GM10266 (cell line): Measurements from ENCODE around the gene CLK3.

Experiments
- DNase-seq: peaks from one replicate; pipeline ENCODE4 v3.0.0; 2012; ENCODE audit errors: extremely low spot score
- TF ChIP-seq, protein P1 (sequence below): IDR thresholded peaks from 2 replicates; pipeline ENCODE4 v1.5.1; 2012; ENCODE audit warnings: mild to moderate bottlenecking, low read depth; ENCODE audit not compliant: control insufficient read depth, insufficient read depth; ENCODE audit errors: missing control alignments

Gene CLK3

DNA sequence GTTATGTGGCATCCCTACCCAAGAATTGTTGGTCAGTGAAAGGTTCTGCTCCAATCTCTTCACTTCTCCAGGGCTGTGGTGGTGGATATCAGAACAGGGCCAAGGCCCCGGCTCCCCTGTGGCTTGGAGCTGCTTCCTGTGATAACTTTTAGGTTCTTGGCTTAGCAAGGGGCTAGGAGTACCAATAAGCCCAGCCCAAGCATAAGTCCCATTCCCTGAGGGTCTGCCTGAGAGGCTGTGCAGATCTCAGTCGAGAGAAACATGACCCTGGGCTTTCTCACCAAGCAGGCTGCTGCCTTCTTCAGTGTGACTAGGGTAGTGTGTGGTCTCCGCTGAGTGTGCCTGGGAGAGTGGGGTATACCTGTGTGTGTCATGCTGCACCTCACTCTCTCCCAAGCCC is 7.1 kb downstream of the CLK3 start:
- TF ChIP-seq, protein P1, sequence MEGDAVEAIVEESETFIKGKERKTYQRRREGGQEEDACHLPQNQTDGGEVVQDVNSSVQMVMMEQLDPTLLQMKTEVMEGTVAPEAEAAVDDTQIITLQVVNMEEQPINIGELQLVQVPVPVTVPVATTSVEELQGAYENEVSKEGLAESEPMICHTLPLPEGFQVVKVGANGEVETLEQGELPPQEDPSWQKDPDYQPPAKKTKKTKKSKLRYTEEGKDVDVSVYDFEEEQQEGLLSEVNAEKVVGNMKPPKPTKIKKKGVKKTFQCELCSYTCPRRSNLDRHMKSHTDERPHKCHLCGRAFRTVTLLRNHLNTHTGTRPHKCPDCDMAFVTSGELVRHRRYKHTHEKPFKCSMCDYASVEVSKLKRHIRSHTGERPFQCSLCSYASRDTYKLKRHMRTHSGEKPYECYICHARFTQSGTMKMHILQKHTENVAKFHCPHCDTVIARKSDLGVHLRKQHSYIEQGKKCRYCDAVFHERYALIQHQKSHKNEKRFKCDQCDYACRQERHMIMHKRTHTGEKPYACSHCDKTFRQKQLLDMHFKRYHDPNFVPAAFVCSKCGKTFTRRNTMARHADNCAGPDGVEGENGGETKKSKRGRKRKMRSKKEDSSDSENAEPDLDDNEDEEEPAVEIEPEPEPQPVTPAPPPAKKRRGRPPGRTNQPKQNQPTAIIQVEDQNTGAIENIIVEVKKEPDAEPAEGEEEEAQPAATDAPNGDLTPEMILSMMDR = no peak
- no peak for DNase-seq

DNA sequence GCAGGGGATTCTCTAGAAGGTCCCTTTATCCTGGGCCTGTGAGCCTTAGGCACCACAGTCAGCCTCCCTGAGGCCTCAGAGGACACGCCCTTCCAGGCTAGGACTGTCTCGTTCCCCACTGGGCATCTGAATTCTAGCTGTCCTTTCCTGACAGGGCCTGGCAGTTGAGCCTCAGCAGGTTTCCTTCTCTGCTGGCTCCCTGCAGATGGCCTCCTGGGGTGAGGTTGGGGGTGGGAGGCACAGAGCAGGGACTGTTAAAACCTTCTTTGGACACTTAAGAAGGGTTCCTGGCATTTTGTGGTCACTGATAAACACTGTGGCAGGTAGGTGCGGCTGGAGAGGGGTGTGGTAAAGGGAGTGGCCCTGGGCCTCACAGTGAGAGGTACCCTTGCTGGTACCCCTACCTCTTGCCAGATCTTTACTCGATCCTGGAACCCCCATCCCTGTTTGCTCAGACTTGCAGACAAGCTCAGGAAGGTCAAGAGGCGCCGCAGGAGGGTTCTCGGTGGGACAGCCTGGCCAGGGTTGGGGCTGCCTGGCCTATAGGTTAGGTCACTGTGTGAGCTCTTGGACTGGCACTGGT is 8.5 kb downstream of the CLK3 start:
- no peak for DNase-seq
- TF ChIP-seq, protein P1 = no peak

DNA sequence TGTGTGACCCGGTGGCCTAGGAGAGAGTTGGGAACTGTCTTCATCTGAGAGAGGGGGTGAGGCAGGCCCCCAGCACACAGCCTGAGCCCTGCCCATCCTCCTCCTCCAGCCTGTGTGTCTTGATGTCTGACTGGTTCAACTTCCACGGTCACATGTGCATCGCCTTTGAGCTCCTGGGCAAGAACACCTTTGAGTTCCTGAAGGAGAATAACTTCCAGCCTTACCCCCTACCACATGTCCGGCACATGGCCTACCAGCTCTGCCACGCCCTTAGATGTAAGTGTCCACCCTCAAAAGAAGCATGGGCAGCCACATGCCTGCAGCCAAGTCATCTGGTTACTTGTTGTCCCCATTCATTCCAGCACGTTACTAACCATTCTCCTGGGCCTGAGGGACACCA is 10.1 kb downstream of the CLK3 start:
- TF ChIP-seq, protein P1 = no peak
- DNase-seq = no peak

DNA sequence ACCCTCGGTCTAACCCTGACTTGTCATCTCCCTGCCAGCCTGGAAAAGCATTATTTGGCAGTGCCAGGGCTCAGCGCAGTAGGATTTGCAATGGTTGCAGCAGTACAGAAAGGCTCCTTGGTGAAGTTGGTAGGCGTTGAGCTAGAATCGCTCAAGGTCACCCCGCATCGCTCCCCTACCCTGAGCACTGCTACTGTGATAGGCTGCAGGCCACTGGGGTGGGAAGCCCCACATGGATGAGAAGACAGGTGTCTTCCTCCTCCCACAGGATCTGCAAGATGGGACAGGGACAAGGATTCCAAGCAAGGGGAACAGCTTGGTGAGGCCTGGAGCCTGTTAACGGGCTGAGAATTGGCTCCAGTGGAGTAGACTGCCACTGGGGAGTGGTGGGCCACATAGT is 10.7 kb downstream of the CLK3 start:
- TF ChIP-seq, protein P1 = no peak
- DNase-seq = no peak

DNA sequence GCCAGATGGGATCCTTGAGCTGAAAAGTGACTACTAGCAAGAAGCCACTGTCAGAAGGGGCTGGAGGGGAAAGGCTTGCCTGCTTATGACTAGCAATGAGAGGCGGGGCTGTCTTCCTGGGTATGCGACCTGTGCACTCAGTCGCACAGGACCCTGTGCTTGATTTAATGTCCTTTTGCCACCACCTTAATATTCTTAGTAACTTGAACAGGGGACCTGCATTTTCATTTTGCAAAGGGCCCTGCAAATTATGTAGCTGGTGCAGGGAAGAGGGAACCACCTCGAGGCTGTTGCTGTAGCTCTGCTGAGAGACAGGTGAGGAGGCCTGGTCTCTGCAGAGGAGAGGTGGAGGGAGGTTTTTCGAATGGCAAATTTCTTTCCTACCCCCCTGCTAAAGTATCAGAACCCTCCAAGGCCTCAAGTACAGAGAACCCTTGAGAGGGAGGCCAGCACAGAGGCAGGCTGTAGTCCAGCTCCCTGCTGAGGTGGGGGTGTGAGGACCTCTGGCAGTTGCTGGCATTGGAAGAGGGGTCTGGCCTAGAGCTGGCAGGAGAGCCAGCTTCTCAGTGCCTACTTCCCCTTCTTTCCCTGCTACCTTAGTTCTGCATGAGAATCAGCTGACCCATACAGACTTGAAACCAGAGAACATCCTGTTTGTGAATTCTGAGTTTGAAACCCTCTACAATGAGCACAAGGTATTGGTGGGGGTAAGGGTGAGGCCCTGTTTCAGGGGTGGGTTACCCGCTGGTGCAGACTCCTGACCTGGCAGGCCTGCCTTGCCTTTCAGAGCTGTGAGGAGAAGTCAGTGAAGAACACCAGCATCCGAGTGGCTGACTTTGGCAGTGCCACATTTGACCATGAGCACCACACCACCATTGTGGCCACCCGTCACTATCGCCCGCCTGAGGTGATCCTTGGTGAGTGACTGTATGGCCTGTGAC is 11.4 kb downstream of the CLK3 start:
- TF ChIP-seq, protein P1 = no peak

DNA sequence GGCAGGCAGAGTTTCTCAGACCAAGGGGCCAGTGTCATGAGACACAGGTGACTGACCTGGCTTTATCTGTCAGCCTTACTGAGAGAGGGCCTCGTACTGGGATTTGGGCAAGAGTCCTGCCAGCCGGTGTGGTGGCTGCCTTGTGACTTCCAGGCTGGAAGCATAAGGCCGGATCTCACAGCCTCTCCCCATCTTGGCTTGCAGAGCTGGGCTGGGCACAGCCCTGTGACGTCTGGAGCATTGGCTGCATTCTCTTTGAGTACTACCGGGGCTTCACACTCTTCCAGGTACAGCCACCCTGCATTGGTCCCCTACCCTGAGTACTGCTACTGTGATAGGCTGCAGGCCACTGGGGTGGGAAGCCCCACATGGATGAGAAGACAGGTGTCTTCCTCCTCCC is 12.1 kb downstream of the CLK3 start:
- TF ChIP-seq, protein P1 = no peak
- no peak for DNase-seq

More for the DNA sequence above, 11.4 kb downstream of the CLK3 start:
- no peak for DNase-seq

DNA sequence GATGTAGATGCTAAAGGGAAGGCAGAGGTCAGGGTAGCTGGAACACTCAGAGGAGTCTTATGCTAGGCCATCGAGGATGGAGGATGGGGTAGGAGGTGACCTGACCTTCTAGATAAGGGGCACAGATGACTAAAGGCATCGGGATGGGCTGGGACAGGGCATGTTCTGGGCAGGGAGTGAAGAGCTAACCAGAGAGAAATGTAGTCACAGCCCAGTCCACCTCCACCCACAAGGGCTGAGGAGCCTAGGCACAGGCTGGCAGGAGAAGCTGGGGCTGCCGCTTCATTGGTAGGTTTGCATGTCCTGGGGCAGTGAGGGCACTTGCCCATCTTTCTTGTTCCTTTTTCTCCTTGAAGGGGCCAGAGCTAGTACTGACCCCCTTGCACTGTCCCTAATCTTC is 12.6 kb downstream of the CLK3 start:
- TF ChIP-seq, protein P1 = no peak
- no peak for DNase-seq
